ENCODE measurements around the gene SRSF12.
"Not testable (repeated sequence)": the region's sequence is repeated elsewhere in the genome, so short reads cannot be mapped to it uniquely, and the experiment has no call there.

The SRSF12 gene

DNA sequence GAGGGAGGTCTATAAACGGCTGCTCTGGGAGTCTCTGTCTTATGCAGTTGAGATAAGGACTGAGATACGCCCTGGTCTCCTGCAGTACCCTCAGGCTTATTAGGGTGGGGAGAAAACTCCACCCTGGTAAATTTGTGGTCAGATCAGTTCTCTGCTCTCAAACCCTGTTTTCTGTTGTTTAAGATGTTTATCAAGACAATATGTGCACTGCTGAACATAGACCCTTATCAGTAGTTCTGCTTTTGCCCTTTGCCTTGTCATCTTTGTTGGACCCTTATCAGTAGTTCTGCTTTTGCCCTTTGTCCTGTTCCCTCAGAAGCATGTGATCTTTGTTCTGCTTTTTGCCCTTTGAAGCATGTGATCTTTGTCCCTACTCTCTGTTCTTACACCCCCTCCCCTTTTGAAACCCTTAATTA, 10.4 kb upstream of the SRSF12 start:
- not testable (repeated sequence) for DNase-seq

DNA sequence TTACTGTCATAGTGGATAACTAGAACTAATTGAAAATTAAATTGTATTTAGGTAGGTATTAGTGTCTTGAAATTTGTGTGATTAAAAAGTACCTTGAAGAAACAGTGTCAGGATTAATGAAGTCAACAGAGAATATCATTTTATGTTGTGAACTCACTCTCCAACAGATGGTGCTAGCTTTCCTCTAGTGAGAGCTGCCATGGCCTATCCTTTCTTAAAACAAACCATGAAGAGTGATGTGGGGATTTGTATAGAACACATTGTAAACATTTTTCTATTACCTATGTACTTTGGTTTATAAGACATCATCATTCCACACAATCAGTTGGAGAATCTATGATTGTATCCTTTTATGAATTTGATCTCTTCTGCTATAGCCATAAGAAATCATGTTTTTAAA, 4.8 kb upstream of the SRSF12 start:
- no peak for DNase-seq

DNA sequence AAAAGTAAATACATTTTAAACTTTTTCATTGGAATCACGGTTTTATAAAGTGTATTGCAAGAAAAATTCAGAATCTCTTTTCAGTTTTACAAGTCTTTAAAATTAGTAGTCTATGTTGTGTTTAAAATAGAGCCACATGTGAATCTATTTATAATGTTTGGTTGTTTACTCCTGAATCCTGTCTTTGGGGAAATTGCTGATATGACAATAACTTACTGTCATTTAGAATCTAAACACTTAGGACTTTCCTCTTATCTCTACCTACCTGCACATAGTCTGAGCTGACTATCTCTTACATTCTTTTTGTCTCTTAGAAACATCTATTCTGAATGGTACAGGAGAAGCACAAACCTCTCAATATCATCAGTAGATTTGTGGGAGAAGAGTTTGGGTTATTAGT, 4.1 kb upstream of the SRSF12 start:
- no peak for DNase-seq

DNA sequence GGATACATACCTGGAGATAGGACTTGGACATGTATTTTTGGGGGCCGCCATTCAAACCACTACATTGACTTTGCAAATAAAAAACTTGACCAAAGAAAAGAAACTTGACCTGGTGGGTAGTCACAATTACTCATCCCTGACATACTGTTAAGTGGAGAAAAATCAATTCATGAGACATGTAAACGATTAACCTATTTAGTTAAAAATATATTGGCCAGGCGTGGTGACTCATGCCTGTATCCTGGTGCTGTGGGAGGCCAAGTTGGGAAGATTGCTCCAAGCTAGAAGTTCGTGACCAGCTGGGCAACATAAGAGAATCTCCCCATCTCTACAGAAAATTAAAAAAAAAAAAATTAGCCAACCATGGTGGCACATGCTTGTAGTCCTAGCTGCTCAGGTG, 2.5 kb upstream of the SRSF12 start:
- DNase-seq: no peak

DNA sequence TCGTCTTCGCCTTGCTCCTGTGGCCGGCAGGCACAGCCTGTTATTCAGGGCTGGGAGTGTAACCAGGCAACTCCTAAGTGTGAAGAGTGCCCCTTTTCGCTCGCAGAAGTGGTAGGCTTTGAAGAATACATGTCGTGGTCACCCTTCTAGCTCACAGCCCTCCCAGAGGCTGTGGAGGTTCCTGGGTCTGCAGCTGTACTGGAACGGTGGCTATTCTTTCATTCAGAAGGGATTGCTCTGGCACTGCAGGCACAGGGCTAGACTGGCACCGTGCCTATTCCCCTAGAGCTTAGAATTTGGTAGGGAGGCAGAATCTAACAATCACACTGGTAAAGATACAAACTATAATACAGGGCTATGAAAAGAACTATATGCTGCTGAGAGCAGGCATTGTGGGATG, 1.1 kb upstream of the SRSF12 start:
- DNase-seq: no peak

DNA sequence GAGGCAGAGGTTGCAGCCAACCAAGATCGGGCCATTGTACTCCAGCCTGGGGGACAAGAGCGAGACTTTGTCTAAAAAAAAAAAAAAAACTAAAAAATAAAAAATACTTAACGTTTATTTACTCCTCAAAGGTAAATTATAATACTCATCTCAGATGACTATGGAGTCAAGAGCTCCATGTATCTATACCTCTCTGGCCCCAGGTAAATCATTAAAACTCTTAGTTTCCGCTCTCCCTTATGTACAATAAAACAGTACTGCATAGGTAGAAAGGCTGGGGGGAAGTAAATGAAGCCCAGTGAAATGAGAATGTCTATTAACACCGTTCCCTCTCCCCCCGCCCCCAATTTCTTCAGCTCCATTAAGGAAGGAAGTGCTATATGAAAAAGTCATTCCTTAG, 1.2 kb downstream of the SRSF12 start:
- no peak for DNase-seq

DNA sequence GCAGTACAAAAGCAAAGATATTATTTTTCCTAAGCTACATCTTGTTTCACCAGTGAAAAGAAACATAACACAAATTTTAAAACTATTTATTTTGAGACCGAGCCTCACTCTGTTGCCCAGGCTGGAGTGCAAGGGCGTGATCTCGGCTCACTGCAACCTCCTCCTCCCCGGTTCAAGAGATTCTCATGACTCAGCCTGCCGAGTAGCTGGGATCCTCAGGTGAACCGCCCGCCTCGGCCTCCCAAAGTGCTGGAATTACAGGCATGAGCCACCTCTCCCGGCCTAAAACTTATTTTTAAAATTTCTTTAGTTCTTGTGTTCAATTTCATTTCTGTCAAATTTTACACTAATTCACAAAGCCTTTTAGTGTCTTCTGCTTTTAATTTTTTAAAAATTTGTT, 5.9 kb downstream of the SRSF12 start:
- DNase-seq: no peak

DNA sequence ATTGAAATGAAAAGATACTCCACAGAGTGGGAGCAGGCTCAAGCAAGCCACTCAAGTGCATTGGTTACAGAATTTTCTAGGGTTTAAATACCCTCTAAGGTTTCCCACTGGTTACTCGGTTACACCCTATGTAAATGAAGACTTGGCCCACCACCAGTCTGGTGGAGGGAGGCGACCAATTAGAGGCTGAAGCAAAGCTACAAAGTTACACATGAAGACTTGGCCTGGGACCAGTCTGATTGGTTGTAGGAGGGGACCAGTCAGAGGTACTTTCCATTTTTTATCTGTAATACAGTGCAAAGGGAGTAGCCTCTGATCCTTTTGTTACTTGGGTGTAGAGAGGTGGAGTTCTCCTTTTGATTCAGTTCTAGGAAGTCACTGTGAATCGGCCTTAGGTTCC, 7.6 kb downstream of the SRSF12 start:
- no peak for DNase-seq

DNA sequence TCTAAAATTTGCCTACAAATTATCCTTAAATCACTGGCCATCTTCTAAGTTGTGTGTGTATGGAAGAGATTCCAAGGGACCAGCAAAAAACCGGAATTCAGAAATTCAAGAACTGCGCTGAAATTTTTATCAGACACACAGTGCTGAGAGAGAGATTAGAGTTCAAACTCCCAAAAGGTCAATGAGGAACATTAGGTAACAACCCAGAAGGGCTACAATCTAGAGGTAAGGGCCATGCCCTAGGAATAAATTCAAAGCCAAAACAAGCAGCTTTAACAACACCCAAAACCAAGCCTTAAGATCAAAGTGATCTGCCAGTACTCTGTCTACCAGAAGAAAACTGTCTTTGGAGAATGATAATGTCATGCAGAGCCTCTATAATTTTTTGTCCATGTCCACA, 17.8 kb downstream of the SRSF12 start:
- DNase-seq: no peak

DNA sequence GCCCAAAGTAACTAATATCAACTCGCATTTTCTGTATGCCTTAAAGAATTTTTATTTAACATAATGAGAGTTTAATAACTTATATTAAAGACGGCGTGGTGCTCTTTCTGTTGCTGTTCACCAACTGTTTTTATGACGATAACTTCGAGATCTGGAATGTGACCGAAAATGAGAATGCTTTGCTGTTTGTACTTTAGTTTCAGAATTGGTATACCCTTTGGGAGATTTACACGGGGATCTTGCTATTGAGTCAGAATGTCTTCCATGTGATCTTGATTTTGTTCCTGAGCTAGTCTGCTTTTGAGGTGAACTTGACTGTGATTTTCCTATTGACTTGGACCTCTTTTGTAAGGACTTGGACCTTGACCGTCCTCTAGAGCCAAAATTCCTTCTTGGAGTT, 19.4 kb downstream of the SRSF12 start:
- DNase-seq: no peak

DNA sequence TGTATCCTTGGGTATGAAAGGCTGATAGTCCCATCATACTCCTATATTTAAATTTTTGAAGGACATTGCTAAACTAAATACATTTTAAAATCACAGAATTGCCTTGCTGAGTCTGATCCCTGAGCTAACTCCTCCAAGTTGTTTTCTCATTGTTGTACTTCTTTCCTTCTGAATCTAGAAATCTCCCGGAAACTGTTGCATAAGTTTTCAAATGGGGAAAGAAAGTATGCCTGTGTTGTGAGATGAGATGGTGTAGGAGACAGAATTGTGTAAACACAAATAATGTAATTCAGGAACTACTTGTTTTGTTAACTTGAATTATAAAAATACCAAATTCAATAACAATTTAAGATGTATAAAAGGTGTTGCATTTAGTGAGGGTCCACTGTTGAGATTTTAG, 30.0 kb downstream of the SRSF12 start:
- no peak for DNase-seq

DNA sequence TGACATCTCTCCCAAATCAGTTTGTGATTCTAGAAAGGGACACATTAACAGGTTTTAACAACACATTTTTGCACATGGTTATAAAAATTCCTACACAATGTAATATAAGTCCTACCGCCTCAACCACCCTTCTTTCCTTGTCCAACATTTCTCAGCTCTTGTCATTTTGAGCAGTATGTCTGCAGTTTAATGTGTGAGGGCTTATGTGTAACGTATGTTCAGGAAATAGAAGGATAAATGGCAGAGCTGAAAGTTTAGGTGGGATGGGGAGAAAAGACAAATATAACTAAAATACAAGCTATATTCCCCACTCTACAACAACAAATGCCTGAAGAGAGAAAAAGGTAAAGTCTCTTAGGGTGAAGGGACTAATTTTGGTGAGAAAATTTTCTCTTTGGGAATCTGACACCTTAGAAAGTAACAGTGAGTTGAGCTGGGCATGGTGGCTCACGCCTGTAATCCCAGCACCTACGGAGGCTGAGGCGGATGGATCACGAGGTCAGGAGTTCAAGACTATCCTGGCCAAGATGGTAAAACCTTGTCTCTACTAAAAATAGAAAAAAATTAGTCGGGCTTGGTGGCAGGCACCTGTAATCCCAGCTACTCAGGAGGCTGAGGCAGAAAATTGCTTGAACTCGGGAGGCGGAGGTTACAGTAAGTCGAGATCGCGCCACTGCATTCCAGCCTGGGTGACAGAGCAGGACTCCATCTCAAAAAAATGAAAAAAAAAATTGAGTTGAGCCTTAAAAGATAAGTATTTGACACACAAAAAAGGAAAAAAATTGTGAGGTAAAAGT, 32.3 kb downstream of the SRSF12 start:
- no peak for DNase-seq

DNA sequence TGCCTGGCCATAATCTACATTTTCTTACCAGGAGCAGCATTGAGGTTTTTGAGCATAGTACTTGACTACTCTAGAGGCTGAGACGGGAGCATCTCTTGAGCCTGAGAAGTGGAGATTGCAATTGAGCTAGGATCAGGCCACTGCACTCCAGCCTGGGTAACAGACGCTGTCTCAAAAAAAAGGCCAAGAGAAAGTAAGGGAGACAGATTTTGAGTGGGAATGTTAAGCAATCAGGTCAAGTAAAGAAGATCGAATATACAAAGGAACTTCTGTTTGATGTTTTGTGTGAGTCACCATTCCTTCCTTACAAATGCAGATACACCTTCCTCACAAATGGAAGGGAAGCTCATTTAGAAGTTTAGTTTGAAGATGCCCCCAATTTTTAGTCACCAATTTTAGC, 32.9 kb downstream of the SRSF12 start:
- no peak for DNase-seq

DNA sequence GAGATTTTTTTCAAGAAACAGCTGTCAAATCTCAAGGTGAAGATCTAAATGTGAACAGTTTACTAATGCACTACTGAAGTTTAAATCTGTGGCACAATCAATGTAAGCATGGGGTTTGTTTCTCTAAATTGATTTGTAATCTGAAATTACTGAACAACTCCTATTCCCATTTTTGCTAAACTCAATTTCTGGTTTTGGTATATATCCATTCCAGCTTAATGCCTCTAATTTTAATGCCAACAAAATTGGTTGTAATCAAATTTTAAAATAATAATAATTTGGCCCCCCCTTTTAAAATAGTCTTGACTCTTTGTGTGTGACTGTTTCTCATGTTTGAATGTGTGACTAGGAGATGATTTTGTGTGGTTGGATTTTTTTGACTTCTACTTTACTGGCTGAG, 33.3 kb downstream of the SRSF12 start:
- no peak for DNase-seq

DNA sequence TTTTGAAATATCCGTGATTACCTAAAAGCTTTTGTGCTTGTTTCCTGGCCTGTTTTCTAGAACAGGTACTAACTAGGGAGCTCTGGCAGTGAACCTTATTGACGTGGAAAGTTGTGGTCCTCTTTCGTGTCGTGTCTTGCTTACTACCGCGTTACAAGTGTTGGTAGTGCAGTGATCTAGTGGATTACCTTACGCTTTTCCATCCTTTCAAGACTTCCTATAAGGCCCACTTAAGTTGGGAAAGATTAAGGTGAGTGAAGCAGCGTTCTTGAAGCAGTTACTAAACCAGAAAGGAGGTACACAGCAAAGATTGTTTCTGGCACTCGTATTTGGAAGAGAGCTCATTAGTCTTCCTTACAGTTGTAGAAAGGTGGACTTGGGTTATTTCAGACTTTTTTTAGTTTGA, 35.4 kb downstream of the SRSF12 start:
- DNase-seq: no peak

DNA sequence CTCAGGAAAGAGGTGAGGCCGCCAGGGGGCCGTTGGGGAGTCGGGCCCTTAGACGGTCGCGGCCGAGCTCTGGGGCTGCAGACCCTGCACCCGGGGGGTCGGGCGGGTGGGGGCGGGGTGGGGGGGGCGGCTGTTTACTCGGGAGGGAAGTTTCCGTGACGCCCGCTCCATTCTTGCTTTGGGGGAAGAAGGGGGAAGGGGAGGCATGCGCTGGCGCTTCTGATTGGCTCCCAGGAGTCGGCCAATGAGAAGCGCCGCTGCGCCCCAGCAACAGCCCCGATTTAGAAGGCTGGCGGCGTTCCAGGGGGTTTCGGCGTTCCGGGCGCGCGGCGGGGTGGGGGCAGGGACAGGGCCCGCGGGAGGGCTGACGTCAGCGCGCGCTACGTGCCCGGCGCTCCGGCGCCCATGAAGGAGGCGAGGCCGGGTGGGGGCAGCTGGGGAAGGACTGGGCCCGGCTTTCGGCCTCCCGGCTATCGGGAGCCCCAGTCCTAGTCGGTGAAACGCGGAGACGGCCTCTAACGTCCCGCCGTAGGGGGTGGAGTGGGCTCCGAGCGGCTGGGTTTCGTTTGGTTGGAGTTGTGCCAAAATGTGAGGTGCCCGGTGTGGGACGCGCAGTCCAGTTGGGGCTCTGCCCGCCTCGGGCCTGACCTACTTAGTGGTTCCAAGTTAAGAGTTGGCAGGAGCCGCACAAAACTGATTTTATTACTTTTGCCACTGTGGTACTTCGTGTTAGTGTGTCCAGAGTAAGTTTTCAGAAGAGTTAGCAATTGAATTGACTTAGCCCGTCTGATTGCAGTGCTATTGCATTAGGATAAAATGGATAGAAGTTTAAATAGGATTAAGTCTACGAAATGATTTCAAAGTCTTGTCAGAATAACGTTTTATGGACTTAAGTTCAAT, 36.2 kb downstream of the SRSF12 start:
- peak; percentile 87 for DNase-seq

DNA sequence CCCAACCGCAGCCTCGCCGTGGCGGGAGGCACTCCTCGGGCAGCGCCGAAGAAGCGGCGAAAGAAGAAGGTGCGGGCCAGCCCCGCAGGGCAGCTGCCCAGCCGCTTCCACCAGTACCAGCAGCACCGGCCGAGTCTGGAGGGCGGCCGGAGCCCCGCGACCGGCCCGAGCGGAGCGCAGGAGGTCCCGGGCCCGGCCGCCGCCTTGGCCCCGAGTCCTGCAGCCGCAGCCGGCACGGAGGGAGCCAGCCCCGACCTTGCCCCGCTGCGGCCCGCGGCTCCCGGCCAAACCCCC, 36.8 kb downstream of the SRSF12 start:
- no peak for DNase-seq

DNA sequence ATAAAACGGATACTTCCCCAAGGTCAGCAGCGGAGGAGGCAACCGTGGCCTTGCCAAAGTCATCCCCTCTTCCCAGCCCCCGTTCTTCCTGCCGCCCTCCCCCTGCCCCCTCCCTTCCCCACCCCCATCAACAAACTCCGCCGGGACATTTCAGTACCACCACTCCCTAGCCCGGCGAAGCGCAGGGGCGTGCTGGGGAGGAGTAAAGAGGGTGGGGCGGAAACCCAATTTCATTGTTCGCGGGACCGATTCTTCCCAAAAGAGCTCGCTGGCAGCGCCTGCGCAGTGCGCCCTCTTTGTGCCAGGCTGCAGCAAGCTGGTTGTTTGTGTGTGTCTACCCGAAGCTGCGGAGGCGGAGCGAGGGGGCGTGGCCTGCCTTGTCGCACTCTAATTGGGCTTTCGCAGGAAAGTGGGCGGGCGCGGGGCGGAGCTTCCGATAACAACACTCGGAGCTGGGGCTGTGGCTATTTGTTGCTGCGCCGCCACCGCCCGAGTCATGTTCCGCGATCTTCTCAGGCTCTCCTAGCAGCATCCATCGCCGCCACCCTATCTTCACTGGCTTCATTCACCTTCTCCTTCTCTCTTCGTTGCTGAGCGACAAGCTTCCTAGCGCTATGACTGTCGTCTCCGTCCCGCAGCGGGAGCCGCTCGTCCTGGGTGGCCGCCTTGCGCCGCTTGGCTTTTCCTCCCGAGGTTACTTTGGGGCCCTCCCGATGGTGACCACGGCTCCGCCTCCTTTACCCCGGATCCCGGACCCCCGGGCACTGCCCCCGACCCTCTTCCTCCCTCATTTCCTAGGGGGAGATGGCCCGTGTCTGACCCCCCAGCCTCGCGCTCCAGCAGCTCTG, 37.4 kb downstream of the SRSF12 start, which contains the start of gene PNRC1:
Gene PNRC1, plus strand, starts transcription at position 471 of the 848 bp plus-strand sequence. Its CDS starts 144 bp downstream, at position 615.
- peak; percentile 99 for DNase-seq

DNA sequence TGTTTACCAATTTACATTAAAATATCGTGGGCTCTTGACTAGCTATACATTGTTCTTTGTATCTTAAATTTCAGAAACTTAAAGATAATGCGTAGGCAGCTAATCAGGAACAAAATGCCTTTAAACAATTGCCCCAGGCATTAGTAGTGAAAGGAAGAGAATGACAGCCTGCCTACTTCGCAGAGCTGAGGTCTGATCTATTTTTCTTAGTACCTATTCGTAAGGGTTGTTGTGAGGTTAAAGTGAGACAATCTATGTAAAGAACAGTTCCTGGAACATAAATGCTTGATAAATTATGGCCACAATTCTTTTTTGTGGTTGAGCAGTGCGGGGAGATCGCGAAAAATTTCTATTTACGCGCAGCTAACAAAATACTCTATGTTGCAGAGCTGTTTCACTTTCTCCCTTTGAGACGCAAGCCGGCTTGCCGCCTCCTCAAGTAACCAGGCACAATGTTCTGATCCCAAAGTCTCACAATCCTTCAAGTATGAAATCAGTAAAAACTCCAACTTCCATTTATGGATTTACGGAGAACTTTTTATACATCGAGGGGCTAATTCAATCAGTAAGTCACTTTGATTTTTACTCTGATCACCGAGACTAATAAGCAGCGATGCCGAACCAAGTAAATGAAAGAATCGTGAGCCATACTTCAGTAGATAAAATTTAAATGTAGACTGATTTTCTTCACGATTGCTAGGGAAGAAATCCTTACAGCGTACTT, 38.2 kb downstream of the SRSF12 start:
- no peak for DNase-seq

DNA sequence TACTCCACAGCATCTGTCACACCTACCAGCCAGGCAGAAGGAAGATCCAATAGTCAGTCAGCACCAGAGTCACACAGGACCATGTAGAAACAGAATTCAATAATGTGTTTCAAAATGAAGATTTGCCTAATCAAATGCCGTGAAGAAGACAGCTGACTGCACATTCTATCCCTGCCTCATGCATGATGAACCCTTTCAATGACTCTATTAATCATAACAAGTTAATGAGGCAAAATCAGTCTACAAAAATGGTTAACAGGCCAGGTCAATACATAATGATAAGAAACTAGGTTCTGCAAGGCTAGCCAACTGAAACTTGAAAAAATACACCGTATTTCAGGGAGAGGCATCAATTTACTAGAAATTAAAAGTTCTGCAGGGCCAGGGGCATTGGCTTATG, 44.0 kb downstream of the SRSF12 start:
- no peak for DNase-seq

DNA sequence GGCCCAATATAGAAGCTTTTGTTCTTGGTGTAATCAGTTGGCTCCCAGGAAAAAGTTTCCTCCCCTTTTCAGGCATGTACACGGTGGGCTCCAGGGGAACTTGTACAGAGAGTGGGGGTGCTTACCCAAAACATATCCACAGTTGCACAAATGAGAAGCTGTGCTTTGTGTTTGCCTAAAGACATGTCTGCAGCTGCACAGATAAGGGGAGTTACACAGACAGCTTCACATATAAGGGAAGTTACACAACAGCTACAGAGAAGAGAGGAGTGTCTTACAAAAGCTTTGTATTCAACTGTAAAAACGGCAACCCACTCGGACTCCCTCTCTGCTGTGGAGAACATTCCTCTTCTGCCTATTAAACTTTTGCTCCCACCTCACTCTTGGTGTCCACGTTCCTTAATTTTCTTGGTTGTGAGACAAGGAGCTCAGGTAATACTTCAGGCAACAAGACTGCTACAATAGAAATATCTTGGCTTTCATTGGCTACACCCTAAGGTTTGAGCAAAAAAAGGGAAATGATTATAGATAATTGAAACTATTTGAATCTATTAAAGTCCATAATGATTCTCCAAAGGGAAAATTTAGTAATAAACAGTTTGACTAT, 44.8 kb downstream of the SRSF12 start:
- no peak for DNase-seq

DNA sequence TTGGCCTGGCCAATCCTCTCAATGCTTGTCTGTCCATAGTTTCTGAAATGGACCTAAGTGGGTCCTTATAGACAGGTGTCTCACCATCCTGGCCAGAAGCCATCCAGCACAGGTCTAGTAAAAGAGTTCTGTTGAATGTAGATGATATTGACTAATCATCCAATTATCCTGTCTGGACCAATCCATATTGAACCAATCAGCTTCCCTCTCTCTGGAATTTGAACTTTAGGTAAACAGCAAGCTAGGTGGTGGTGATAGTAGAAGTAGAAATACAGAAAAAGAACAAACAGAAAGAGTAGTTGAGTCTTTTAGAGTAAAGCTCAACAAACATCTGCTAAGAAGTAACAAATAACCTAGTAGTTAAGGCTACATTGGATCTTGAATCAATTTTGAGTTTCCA, 46.8 kb downstream of the SRSF12 start:
- DNase-seq: no peak
